ENCODE data around the gene SRRT.

- TF ChIP-seq POLR2A (IDR thresholded peaks at IDR 0.05; ENCODE audit: low read depth, low read length) (peak; percentile 76), POLR2AphosphoS5 (IDR thresholded peaks at IDR 0.05; ENCODE audit: insufficient read depth, low read depth, low read length) (peak; percentile 79), CTCF (IDR thresholded peaks at IDR 0.05; ENCODE audit: extremely low read depth in 1 of 2, insufficient read depth in 1 of 2, low read depth in 1 of 2, low read length in 2 of 2) (no peak), MYC (IDR thresholded peaks at IDR 0.05; ENCODE audit: low read depth, low read length) (no peak), EZH2 (IDR thresholded peaks at IDR 0.05; ENCODE audit: borderline replicate concordance, low read depth, low read length, severe bottlenecking) (no peak), FOS (IDR thresholded peaks at IDR 0.05; ENCODE audit: borderline replicate concordance, insufficient read depth, low read length) (no peak), GATA2 (IDR thresholded peaks at IDR 0.05; ENCODE audit: insufficient read depth, insufficient read length, low read depth, low read length) (no peak), MAX (IDR thresholded peaks at IDR 0.05; ENCODE audit: insufficient read depth, insufficient read length) (peak; percentile 67)
Observed at GRCh38 chr7:100825215-100825671, 49.7 kb upstream of the SRRT start.
